Fibroblast of villous mesenchyme (primary cell): ENCODE data around the gene CNOT4. TPM values are rescaled to one million over a fixed set of nuclear protein-coding genes. Genes with fewer than 3 reads are reported as not detected.
"Not testable (repeated sequence)": the region's sequence is repeated elsewhere in the genome, so short reads cannot be mapped to it uniquely, and the experiment has no call there.

Experiments used
- DNase-seq: peaks from one replicate; pipeline ENCODE4 v3.0.0-alpha.2; 2010; ENCODE audit warnings: low read depth
- H3K4me3 ChIP-seq: 2 replicates; pipeline ENCODE4 v1.5.1; 2011; ENCODE audit warnings: low read depth, mild to moderate bottlenecking, low read length
- CTCF ChIP-seq: IDR thresholded peaks from 2 replicates; pipeline ENCODE4 v1.5.1; 2012; ENCODE audit warnings: low read depth, mild to moderate bottlenecking, low read length; ENCODE audit not compliant: insufficient read depth
- total RNA-seq: library from RNA; depleted of rRNA; stranded (reverse); fragments of >200 nt; gene quantifications from 2 replicates; pipeline ENCODE4 v1.2.3, GENCODE V29; 2012

CNOT4 gene
- total RNA-seq, 1 donor = 16.4 TPM

GRCh38 chr7:135481598-135481979 lies 28.3 kb downstream of the CNOT4 start:
- H3K4me3 ChIP-seq = no peak overlapping the region
- DNase-seq = no peak
- no peak for TF ChIP-seq CTCF

- no peak for TF ChIP-seq CTCF
- H3K4me3 ChIP-seq = no peak overlapping the region
- no peak for DNase-seq
Observed at GRCh38 chr7:135480966-135481597, 28.8 kb downstream of the CNOT4 start.

GRCh38 chr7:135475521-135475920 lies 34.4 kb downstream of the CNOT4 start:
- no peak for TF ChIP-seq CTCF
- H3K4me3 ChIP-seq = no peak overlapping the region
- no peak for DNase-seq

GRCh38 chr7:135469705-135470104 lies 40.2 kb downstream of the CNOT4 start:
- not testable (repeated sequence) for H3K4me3 ChIP-seq, DNase-seq

- no peak for TF ChIP-seq CTCF
Observed at GRCh38 chr7:135467207-135467711, 42.6 kb downstream of the CNOT4 start.

GRCh38 chr7:135466442-135467206 lies 43.3 kb downstream of the CNOT4 start:
- no peak for DNase-seq
- no peak overlapping the region for H3K4me3 ChIP-seq
- no peak for TF ChIP-seq CTCF

More at GRCh38 chr7:135467207-135467711, 42.6 kb downstream of the CNOT4 start:
- DNase-seq = peak; percentile 34
- no peak overlapping the region for H3K4me3 ChIP-seq

GRCh38 chr7:135463908-135464307 lies 46.0 kb downstream of the CNOT4 start:
- H3K4me3 ChIP-seq = no peak overlapping the region
- no peak for TF ChIP-seq CTCF
- no peak for DNase-seq
